ENCODE results near the gene ACTL10.

The ACTL10 gene

DNA sequence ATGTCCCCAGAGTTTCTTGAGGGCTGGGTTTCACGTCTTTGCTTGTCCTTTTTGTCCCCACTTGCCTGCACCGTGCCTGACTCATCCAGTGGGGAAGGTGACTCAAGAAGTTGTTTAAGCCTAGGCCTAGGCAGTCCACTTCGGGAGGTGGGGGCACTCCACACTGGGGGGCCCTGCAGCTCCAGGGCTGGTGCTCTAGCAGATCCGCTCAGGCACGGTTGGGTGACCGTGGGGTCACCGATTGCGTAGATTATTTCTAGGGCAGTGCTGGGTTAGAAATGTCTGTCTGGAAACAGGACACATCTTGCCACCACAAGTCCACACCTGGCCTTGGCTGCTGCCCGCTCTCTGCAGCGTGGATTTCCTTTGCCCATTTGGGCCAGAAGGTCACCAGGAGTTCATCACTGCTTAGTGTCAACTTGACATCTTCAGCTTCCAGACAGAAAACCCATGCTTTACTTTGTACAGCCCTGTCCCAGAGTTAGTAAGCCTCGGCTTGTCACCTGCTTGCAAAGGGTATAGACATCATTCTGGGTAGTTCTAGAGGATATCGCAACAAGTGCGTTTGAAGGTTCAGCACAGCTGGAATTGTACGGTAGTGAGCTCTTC lies 18.2 kb upstream of the ACTL10 start:
- no peak for DNase-seq (ENCODE audit: low read depth, low spot score)

DNA sequence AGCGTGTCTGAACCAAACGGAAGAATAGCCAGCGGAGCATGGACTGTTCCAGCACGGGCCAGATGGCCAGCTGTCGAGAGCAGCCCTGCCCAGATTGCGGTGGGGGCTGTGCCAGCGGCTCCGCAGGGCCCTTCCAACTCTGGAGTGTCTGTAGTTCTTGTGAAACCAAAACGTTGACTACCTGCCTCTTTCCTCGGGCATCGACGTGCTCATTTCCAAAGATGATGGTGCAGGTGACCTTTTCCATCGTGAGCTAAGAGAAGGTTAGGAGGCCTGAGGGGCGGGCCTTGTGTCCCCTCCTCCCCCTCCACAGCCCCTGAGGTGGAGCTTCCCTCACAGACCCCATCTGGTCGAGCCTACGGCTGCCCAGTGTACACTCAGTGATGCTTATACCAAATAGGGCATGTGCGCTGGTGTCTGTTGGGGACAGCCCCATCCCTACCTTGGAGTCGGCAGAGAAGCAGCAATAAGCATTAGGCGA lies 17.5 kb upstream of the ACTL10 start:
- DNase-seq (ENCODE audit: low read depth, low spot score), result no peak

DNA sequence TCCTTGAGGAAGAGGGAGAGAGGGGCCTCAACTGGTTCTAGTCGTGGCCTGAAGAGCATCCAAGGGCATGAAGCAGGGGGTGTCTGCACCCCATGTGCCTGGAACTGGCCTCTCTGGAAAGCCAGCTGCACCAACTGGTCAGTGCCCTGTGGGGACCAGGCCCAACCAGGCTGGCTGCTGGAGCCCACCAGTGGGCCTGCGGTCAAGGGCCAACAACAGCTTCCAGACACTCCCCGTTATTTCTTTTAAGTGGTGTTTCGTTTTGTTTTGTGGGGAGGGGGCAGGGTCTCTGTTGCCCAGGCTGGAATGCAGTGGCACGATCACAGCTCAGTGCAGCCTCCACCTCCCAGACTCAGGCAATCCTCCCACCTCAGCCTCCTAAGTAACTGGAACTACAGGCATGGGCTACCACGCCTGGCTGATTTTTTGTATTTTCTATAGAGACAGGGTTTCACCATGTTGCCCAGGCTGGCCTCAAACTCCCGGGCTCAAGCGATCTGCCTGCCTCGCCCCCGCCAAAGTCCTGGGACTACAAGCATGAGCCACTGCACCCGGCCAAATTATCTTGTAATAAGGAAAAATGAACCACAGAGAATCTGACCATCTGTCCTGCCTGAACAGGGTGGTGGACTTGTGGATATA lies 16.5 kb upstream of the ACTL10 start:
- DNase-seq (ENCODE audit: low read depth, low spot score), result no peak

DNA sequence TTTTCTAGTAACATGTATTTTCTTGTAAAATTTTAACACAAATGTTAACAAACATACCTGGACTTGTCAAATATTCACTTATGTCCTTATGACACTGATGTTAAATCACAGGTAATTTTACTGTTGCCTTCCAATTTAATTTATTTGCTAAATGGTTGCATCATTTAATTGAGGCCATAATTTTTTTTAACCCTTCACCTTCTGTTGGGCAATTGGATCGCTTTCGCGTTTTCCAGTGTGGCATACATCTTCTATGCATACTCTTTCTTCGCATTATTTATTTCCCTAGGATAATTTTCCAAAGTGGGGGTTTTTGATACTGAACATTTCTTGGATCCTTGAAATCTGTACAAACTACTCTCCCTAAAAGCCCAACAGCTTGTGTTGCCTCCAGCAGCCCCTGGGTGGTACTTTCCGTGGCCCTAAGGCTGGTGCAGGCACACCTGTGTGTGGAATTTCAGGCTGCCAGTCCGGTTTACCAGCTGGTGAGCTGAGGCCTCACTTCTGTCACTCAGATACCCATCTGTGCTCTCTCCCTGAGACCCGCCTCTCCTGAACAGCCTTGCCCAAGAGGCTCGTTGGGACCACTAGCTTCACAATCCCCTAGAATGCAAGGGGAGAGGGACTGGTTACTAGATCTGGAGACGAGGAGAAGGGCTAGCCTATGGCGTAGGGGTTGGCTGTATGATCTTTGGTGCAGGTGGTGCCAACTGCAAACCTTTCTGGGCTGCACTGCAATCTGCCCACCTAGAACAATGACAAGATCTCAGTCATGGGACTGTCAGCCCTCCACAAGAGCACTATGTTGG lies 15.8 kb upstream of the ACTL10 start:
- no peak for DNase-seq (ENCODE audit: low read depth, low spot score)

DNA sequence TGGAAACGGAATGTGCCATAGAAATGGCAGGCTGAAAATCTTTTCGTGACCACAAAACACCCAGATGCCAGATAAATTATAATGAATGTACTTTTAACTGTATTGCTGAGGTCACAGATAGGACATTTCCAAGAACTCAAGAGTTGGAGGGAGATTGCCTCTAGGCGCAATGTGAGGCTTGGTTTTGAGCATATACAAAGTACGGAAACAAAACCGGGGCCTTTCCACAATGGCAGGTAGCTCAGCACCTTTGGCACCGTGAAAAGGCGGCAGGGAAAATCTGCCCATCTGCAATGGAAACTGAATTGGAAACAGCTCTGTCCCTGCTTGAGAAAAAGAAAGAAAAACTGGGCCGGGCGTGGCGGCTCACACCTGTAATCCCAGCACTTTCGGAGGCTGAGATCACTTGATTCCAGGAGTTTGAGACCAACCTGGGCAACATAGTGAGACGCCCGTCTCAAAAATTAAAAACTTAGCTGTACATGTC lies 15.1 kb upstream of the ACTL10 start:
- DNase-seq (ENCODE audit: low read depth, low spot score), result no peak

DNA sequence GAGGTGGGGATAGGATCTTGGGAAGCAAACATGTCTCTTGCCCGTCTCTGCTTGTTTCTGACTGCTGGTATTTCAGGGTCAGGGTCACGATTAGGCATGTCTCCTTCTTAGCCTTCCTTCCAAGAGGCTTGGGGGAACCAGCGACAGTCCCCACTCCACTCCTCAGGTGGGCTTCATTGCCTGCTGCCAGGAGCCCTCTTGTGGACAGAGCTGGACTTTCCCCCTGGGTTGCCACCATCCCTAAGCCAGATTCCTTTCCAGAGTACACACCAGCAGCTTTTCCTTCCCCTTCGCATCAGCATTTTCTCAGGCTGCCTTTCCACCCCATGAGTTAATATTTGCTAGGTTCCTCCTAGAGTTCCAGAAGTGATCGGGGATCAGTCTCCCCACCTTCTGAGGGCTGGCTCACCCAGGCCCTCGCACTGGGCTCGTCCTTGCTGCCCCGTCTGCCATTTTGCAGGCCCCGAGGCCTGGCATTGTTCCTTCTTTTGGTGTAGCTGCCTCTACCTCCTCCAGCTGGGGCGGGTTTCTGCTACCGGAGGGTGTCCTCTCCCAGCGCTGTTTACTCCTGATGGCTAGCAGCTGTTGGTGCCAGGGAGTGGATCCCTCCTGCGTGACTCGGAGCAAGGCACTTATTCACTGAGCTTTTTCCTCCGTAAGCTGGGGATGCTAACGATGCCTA lies 13.4 kb upstream of the ACTL10 start:
- DNase-seq (ENCODE audit: low read depth, low spot score), result no peak

DNA sequence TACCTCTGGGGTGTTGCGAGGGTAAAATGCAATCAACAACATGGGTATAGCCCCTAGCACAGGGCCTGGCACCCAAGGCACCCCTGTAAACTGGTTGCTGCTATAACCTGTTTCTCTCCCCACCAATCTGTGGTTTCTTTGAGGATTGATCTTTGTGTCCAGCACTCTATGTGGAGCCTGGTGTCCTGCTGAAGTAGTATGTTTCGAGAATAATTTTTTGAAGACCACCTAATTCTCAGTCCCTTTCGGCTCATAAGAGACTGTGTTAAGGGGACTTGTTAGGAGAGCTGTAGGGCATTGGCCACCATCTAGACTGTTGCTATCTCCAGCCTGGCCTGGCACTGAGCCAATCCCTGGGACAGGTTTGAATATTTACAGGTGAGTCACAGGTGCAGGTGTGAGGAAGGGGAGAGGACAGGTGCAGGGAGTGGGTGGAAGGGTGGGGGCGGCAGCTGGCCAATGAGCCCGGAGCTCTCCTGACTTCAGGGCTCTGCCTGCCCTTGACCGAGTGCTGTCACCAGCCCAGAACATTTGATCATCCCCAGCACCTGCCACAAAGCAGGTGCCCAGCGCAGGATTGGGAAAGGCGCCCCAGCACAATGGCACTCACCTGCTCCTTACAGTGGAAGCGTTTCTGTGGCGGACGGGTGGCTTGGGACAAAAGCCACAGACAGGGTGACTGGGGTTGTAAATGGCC lies 12.7 kb upstream of the ACTL10 start:
- no peak for DNase-seq (ENCODE audit: low read depth, low spot score)

DNA sequence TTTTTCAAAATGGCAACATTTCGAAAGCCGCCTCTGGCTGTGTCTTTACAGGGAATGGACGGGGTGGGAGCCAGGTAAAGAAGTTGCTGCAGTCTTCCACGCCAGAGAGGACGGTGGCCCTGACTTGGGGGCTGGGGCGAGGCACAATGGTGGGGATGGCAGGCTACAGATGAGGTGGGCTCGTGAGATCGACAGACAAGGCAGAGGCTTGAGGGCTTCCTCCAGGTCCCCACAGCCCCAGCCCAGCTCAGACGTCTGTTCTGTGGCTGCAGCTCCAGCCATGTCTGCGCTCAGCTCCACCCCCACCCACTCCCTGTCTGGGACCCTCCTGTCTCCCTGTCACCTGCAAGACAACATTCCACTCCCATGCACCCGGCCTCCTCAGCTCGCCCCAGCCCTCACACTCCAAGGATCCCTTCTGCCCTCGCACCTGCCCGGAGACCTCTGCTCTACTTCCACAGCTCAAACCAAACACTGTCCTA lies 12.0 kb upstream of the ACTL10 start:
- no peak for DNase-seq (ENCODE audit: low read depth, low spot score)

DNA sequence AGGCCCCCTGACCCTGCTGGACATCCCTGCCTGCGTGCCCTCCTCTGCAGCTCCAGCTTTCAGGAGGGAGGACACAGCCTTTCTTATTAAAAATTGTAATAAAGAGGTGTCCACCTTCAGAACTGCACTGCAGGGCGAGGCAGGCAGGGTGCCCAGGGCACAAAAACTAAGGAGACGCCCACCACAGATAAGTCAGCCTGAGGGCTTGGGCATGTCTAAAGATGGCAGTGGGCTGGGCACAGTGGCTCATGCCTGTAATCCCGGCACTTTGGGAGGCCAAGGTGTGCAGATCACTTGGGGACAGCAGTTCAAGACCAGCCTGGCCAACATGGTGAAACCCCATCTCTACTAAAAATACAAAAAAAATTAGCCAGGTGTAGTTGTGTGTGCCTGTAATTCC lies 11.6 kb upstream of the ACTL10 start:
- DNase-seq (ENCODE audit: low read depth, low spot score), result no peak

DNA sequence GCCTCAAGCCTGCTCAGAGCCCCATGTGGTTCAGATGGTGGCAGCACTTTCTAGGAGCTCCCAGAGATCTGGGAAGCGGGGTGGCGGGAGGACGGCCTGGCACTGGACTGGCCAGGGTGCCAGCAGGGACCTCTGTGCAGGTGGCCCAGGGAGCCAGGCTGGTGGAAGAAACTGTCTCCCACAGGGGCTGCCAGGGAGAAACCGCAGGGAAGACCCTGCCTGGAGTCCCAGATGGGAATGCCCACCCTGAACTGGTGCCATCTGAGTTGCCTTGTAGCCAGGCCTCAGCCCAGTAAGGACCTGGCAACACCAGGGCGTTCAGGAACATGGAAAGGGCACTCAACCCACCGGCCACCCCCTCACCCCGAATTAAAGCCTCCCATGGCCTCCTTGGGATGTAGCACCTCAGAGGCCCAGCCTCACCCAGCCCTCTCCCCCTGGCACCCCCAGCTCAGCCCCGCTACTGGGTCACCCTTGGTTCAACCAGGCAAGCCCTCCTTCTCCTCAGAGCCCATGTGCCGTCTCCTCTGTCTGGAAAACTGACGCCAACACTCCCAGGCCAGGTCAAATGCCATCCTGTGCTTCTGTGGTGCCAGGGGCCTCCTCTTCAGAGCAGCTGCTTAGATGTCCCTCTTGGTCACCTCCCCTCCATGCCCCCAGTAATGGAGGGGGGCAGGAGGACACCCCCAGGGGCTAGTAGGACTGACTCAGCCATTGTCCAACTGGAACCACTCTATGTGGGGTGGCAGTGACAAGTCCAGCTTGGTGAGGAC lies 10.5 kb upstream of the ACTL10 start:
- no peak for DNase-seq (ENCODE audit: low read depth, low spot score)

DNA sequence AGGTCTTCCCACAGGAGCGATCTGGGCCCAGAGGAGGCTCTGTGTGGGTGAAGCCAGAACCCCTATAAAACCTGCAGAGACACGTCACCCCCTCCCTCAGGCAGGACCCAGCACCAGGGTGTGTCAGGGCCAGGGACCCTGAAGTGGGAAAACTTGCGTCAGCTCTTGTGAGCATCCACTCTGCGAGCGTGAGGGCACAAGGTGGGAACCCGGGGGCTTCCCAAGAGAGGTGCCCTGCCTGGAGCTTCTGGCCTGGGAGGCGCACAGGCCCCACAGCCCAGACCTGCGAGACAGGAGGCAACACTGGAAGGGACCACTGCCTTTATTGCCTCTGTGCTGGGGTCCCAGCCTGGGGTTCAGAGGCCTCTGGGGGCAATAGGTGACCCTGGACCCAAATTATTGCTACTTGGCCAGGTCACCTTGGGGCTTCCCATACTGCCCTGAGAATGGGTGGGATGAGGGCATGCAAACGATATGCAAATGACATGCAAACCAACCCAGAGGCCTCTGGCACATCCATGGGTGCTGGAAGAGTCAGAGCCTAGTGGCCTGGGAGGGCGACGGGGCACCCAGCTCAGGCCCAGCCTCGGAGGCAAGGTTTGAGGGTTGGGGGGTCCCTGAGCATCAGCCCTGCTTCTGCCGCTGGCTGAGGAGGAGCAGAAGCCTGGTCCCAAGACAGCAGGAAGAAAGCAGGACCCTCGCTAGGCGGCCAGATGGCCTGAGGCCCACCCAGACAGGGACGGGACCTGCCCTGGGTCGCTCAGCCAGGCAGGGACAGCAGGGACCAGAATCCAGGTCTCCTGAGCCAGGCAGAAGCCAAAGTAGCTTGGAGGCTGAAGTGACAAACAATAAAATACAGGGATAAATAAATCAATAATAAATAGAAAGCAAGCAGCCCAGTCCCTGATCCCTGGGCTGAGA lies 9.7 kb upstream of the ACTL10 start:
- DNase-seq (ENCODE audit: low read depth, low spot score), result no peak

DNA sequence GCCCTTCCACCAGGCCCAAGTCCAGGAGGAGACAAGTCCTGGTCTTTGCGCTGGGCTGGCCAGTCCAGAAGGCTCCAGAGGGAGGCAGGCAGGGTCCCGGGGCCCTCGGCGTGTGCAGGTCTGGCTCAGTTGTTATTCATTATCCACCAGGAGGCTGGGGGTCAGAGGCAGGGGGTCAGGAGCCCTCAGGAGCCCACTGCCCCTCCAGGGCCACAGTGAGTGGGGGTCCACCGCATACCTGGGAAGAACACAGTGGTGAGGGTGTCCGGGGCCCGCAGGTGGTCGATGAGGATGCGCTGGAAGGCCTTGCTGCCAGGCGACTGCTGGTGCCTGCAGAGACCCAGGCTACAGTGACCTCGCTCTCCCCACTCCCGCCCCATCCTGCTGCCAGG lies 9.0 kb upstream of the ACTL10 start:
- no peak for DNase-seq (ENCODE audit: low read depth, low spot score)

DNA sequence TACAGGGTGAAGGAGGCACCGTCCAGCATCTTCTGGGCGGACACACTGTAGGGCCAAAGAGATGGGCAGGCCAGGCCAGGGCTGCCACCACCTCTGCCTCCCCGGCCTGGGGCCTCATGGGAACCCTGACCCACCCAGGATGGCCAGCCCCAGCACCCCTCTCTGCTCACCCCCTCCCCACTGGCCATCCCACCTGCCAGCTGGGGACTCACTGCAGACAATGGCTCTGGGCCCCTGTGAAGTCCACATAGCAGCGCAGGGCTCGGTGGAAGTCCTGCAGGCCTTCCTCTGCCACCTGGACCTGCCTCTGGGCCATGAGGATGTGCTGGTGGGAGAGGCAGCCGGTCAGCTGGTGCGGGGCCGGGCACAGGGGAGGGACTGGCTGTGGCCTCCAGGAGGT lies 8.2 kb upstream of the ACTL10 start:
- DNase-seq (ENCODE audit: low read depth, low spot score), result no peak

DNA sequence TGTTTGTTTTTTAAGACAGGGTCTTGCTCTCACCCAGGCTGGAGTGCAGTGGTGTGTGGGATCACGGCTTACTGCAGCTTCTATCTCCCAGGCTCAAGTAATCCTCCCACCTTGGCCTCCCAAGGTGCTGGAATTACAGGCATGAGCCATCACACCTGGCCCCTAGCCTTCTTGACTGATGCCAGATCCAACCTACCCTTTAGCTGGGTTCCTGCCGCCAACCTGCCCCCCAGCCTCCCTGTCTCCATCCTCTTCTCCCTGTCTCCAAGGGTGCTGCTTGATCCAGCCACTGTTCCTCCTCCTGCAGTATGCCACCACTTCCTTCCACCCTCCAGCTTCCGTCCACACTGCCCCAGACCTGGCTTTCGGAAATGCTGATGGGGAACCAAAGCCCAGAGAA lies 7.8 kb upstream of the ACTL10 start:
- DNase-seq (ENCODE audit: low read depth, low spot score), result no peak

DNA sequence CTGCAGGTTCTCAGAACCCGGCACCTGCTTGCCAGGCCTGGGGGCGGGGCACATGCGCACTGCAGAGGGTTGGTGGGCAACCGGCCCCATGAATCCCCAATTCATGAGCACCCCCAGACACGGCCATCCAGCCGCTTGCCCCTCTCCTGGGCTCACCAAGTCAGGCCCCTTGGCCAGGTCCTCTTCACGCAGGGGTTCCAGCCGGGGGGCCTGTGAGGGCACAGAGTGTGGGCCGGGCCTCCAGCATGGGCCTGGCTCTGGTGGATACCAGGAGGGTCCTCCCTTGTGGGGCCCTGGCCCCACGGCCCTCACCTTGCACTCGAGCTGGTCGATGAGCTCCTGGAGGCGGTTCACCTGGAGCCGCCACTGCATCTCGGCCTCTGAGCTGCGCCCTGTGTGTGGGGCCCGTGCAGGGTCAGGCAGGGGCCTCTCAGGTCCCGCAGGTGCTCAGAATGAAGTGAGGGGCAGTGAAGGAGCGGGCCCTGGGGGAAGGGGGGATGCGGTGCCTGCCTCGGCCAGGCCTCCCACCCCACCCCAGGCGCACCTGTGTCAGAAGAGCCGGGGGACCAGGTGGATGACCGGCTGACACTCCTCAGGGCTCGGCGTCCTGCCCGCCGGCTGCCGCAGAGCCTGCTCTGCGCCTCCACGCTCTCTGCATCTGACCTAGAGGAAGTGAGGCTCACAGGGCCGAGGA lies 7.3 kb upstream of the ACTL10 start:
- no peak for DNase-seq (ENCODE audit: low read depth, low spot score)

DNA sequence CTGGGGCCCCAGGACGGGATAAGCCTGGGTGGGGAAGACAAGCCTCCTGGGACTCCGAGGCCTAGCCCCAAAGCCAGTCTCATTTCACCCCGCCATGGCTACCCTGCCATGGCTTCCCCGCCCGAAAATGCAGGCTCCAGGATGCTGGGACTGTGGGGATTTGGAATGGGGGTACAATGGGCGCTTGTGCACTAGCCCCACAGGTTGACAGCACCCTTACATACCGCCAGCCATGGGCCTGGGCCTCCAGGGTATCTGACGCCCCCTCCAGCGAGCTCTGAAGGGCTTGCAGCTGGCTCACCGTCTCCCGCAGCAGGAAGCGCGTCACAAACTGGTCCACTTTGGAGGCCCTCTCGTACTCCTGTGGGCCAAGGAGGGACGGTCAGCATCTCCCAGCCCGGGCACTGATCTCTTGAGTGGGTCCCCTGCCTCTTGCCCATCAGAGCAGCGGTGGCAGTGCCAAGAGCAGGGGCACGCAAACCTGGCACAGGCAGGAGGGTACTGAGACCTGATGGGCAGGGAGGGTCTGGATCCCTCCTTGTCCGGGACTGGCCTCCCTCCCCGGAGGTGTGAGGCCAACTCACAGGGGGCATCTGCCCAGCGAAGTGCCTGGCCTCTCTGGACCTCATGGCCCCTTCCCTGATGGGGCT lies 6.6 kb upstream of the ACTL10 start:
- no peak for DNase-seq (ENCODE audit: low read depth, low spot score)

DNA sequence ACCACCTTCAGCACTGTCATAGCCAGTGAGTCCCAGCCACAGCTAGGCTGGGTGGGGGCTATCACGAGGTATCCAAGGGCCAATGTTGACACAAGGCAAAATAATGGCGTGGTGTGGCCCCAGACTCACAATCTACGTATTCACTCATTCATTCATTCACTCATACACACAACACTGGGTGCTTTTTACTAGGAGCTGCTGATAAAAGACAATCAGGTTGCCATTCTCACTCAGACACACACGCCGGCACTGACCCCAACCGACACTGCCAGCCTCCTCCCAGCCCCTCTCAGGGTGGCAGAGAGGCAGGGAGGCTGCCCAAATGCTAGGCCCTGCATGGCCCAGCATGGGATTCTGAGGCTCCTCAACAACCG lies 6.1 kb upstream of the ACTL10 start:
- DNase-seq (ENCODE audit: low read depth, low spot score), result no peak

DNA sequence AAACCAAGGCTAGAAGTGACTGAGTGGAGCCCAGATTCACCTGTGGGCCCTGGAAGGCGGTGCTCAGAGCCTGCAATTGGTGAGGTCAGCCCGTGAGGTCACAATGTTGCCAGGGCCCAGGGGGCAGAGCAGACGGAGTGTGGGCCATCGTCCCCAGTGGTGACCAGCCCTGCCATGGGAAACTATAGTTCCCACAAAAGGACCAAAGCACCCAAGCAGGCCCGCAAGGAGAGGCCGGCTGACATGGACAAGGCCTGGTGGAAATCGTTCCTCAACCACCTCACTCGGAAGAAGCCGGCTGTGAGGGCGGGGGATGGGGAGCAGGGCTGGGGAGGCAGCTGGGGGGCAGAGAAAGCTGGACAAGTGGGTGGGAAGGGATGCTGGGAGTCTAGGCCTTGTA lies 4.6 kb upstream of the ACTL10 start, which contains the start of gene C20orf144:
Gene C20orf144, plus strand, starts transcription at position 156 of the 400 bp plus-strand sequence. Its CDS starts 19 bp downstream, at position 175.
- DNase-seq (ENCODE audit: low read depth, low spot score), result no peak
